ENCODE measurements around the gene SMARCA4.

Gene SMARCA4

DNA sequence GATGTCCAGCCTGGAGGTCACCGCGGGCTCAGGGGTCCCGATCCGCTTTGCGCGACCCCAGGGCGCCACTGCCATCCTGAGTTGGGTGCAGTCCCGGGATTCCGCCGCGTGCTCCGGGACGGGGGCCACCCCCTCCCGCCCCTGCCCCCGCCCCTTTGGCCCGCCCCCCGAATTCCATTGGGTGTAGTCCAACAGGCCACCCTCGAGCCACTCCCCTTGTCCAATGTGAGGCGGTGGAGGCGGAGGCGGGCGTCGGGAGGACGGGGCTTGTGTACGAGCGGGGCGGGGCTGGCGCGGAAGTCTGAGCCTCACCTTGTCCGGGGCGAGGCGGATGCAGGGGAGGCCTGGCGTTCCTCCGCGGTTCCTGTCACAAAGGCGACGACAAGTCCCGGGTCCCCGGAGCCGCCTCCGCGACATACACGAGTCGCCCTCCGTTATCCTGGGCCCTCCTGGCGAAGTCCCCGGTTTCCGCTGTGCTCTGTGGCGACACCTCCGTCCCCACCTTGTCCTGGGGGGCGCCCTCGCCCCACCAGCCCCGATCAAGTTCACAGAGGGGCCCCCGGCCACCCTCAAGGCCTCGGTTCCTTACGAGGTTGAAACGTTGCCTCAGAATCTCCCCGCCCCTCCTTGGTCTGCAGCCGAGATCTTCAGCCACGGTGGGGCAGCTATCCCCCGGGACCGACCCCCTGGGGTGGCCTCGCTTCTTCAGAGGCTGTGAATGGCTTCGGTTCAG, 129.6 kb downstream of the SMARCA4 start:
- peak overlapping the region; percentile 99 for H3K27ac ChIP-seq
- TF ChIP-seq, protein P1, sequence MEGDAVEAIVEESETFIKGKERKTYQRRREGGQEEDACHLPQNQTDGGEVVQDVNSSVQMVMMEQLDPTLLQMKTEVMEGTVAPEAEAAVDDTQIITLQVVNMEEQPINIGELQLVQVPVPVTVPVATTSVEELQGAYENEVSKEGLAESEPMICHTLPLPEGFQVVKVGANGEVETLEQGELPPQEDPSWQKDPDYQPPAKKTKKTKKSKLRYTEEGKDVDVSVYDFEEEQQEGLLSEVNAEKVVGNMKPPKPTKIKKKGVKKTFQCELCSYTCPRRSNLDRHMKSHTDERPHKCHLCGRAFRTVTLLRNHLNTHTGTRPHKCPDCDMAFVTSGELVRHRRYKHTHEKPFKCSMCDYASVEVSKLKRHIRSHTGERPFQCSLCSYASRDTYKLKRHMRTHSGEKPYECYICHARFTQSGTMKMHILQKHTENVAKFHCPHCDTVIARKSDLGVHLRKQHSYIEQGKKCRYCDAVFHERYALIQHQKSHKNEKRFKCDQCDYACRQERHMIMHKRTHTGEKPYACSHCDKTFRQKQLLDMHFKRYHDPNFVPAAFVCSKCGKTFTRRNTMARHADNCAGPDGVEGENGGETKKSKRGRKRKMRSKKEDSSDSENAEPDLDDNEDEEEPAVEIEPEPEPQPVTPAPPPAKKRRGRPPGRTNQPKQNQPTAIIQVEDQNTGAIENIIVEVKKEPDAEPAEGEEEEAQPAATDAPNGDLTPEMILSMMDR (conservative IDR thresholded peaks at IDR 0.05): no peak
- no peak for TF ChIP-seq ZFX (IDR thresholded peaks at IDR 0.05)

DNA sequence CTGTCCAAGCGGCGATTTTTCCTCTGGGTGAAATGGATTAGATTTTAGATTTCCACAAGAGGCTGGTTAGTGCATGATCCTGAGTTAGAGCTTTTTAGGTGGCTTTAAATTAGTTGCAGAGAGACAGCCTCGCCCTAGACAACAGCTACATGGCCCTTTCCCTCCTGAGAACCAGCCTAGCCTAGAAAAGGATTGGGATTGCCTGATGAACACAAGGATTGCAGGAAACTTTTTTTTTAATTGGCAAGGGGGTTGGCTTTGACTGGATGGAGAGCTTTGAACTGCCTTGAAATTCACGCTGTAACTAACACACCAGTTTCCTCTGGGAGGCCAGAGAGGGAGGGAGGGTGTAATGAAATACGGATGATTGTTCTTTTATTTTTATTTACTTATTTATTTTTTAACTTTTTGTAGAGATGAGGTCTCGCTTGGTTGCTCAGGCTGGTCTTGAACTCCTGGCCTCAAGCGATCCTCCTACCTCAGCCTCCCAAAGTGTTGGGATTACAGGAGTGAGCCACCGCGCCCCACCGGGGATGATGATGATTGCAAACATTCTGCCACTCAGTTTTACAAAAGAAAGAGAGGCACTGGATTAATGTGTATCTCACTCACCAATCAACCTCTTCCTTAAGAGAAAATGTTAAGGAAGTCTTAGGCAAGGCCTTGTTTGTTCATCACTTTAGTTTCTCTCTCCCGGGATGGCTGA, 130.3 kb downstream of the SMARCA4 start:
- TF ChIP-seq ZFX (IDR thresholded peaks at IDR 0.05): no peak
- TF ChIP-seq, protein P1 (conservative IDR thresholded peaks at IDR 0.05): no peak
- peak overlapping the region; percentile 99 for H3K27ac ChIP-seq

DNA sequence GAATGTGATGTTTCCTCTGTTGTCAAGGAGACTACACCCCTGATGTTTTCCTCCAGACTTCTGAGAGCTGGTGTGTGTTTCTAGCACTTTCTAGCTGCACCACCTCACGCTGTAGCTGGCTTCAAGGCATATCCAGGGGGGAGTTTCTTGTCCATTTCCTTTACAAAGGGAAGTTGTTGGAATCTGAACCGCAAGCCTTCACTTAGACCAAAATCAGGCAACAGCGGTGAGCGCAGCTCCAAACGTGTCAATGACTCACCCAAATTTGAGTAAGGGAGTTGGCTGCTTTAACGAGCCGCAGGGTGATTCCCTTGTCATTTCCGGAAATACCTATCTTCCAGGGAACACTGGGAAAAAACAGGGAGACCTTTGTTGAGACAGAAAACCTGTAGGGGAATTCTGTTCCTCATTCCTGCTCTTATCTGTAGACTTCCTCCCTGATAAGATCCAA, 130.9 kb downstream of the SMARCA4 start:
- TF ChIP-seq, protein P1 (conservative IDR thresholded peaks at IDR 0.05): no peak
- TF ChIP-seq ZFX (IDR thresholded peaks at IDR 0.05): no peak
- peak overlapping the region; percentile 99 for H3K27ac ChIP-seq

DNA sequence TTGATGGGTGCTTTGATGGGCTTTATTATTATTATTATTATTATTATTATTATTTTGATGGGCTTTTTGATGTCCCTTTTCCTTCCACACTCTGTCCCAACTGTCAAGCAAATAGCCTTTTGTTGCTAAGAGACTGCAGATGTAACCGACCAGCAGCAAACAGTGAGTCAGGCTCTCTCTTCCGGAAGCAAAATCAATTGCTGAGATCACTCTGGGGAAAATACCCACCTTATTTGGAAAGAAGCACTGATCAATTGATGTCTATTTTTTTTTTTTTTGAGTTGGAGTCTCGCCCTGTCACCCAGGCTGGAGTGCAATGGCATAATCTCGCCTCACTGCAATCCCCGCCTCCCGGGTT, 131.3 kb downstream of the SMARCA4 start:
- TF ChIP-seq, protein P1 (conservative IDR thresholded peaks at IDR 0.05): no peak
- no peak for TF ChIP-seq ZFX (IDR thresholded peaks at IDR 0.05)
- H3K27ac ChIP-seq: peak overlapping the region; percentile 20; the same call in 1 of the 2 replicates

DNA sequence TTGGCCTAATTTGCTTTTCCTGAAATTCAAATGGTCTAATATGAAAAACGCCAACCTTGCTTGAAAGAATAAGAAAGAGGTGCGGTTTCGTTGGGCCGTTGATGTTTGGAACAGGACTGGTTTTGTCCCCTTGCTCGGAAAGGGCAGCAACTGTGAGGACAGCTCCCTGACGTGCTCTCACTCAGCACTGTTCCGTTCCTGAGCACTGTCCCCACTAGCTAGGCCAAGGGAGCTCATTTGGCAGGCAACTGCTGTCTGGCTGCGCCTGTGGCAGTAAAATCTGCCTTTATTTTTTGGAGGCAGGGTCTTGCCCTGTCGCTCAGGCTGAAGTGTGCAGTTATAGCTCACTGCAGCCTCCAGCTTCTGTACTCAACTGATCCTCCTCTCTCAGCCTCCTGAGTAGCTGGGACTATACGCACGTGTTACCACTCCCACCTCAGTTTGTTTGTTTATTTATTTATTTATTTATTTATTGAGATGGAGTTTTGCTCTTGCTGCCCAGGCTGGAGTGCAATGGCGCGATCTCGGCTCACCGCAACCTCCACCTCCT, 132.9 kb downstream of the SMARCA4 start:
- no peak overlapping the region for H3K27ac ChIP-seq
- TF ChIP-seq, protein P1 (conservative IDR thresholded peaks at IDR 0.05): no peak
- no peak for TF ChIP-seq ZFX (IDR thresholded peaks at IDR 0.05)

DNA sequence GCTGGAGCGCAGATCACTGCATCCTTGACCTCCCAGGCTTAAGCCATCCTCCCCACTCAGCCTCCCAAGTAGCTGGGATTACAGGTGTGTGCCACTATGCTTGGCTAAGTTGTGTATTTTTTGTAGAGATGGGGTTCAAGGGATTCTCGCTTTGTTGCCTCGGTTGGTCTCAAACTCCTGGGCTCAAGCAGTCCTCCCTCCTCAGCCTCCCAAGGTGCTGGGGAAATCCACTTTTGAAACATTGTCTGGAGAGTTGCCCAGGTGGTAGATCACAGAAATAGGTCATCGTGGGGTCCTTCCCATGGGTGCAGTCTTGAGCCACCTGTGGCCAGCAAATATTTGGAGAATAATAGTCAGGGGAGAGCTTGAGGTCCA, 133.7 kb downstream of the SMARCA4 start:
- TF ChIP-seq, protein P1 (conservative IDR thresholded peaks at IDR 0.05): no peak
- no peak for TF ChIP-seq ZFX (IDR thresholded peaks at IDR 0.05)
- no peak overlapping the region for H3K27ac ChIP-seq

Measured in C4-2B (cell line).